ENCODE data around the gene ELOVL5.

GRCh38 chr6:53299331-53300005 lies 49.3 kb downstream of the ELOVL5 start:
- TF ChIP-seq SIN3A (IDR thresholded peaks at IDR 0.05; ENCODE audit: borderline replicate concordance, insufficient read depth, low read length) (no peak), POLR2AphosphoS5 (IDR thresholded peaks at IDR 0.05; ENCODE audit: low read depth, low read length) (no peak)
